Activated T-helper 1 cell treated with anti-CD3 and anti-CD28 coated beads, Interleukin-2, amount 50 U/mL, for 16 hours (primary cell): ENCODE results near the gene HBS1L.
"Not testable (repeated sequence)": the region's sequence is repeated elsewhere in the genome, so short reads cannot be mapped to it uniquely, and the experiment has no call there.

ENCODE experiments used
- DNase-seq, 2 donors: peaks; one replicate each; pipeline ENCODE4 v3.0.0-alpha.2; 2020; ENCODE audit warnings: low read depth in 1 of 2, low spot score in 1 of 2

Gene HBS1L

DNA sequence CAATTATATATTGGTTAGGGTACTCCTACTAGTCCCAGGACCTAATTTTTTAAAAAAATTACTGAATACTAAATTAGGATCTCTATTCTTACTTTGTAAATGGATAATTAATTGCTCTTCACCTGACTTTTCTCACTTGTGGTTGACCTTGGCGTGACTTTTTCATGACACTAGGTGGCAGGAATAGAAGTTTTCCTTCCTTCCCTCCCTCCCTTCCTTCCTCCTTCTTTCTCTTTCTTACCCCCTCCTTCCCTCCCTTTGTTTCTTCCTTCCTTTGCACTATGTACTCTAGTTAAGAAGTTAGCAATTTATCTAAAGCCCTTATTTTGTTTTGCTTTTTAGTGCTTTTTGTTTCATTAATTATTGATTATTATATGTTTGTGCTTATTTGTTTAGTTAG lies 20.4 kb upstream of the HBS1L start:
- DNase-seq: no peak

DNA sequence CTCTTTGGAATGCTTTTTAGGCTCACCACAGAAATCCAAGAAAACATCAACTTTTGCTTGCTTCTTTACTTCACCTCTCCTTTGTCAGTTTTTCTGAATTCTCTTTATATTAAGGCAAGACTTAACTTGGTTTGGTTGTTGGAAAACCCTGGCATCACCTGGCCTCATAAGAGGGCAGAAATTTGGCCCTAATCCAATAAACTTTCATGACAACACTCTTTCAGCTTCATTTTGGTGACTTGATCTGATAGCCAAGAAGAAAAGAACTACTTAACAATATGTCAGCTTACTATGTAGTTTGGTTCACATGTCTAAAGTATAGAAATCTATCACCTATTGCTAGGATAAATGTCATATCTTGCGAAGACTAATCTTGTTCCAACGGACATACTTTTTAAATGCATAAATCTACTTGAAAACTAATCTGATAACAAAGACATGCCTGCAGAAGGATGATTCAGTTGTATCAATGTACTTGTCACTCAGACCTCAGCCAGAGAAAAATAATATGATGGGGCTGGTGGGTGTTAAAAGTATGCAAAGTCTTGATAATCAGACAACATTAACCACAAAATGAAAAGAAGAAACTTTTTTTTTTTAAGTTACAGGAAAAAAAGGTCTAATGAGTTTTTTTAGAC lies 19.3 kb upstream of the HBS1L start:
- DNase-seq: no peak

DNA sequence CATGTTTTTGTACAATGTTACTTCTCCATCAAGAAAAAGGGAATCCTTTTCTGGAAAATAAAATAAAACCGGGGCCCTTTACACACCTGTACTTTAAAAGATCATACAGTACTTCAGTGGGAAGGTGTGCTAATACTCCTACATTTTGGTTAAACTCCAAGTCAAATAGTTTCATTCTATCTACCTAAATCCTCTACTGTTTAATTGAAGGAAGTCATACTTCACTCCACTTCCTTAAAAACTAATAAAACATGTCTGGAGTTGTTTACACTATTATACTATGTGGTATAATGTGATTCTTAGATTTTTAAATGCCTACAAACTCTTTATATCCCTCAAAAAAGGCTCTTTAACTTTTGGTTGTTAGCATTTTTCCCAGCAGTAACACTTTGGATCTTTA lies 18.6 kb upstream of the HBS1L start:
- DNase-seq: no peak

DNA sequence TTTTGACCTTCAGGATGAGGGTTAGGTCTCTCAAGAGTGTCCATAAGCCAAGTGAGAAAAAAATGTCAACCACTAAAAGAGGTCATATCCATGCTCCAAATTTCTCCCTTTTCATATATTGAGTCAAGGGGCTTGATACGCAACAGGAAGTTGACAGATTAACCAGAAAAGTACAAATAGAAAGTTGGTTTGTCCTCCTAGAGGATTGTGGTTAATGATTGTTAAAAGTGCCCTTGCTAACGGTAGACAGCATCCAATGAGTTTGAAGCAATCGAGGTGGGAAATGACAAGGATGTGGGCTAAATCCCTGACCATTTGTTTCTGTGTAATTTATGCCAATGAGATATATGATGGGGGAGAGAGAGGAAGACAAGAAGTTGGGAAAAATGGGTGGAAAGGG lies 18.1 kb upstream of the HBS1L start:
- DNase-seq: no peak

DNA sequence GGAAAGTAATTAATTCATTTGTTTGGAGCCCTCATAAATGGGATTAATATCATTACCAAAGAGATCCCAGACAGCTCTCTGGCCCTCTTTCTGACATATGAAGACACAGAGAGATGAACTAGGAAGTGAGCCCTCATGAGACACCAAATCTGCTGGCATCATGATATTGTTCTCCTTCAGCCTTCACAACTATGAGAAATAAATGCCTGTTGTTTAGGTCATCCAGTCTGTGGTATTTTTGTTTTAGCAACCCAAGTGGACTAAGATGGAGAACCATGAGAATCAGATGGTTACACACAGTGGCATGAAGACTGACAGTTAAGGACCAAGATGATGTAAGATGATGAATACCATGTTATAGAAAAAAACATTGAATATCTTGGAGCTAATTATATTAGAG lies 16.9 kb upstream of the HBS1L start:
- DNase-seq: no peak

DNA sequence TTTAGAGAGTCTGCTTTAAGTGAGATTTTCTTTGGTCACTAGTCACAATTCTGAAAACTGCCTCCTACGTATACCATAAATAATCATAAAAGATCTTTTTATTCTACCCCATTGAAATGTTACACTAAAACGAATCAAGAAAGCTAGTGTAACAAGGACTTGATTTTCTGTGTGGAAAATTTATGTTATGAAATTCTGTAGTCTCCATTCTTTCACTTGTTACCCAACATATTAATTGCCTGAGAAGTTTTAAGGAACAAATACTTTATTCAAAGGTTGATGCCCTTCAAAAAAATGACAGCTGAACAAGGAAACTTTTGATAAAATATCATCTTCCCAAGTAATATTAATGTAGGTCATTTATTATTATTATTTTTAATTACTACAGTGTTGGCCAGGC lies 13.3 kb upstream of the HBS1L start:
- DNase-seq: no peak

DNA sequence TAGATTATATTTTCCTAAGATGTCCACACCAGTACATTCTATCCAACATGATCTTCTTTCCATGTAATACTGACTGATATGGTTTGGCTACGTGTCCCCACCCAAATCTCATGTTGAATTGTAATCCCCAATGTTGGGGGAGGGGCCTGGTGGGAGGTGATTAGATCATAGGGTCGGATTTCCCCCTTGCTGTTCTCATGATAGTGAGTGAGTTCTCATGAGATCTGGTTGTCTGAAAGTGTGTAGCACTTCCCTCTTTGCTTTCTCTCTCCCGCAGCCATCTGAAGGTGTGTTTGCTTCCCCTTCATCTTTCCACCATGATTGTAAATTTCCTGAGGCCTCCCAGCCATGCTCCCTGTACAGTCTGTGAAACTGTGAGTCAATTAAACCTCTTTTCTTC lies 12.2 kb upstream of the HBS1L start:
- no peak for DNase-seq

DNA sequence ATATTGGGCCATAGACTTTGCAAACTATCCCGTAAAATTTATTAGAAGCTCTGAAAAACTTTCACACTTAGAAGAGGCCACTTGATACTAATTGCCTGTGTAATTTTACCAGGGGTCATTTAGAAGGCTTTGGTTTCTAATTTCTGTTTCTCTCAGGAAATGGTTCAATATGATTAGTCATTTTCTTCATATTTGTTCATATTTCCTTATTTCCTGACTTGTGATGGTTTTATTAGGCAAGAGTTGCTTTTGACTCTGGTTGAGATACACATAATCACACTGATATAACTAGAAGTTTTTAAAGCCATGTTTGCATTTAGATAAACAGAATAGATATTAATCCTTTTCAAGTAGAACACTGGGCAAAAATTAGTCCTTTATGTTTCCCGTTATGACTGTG lies 11.8 kb upstream of the HBS1L start:
- no peak for DNase-seq

DNA sequence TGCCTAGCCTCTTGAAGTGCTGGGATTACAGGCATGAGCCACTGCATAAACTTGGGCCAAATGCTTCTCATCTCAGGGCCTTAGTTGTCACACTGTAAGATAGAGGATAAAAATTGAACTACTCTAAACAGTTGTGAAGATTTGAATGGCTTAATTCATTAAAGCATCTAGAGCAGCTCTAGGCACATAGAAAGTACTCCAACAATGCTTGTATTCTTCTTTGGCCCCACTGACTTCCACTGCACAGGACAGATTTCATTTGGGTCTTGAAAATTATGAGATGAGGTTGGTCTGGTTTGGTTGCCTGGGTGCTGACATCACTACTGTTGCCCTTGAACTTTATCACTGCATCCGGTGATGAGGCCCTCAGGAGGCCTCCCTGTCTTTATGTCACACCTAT lies 10.0 kb upstream of the HBS1L start:
- no peak for DNase-seq

DNA sequence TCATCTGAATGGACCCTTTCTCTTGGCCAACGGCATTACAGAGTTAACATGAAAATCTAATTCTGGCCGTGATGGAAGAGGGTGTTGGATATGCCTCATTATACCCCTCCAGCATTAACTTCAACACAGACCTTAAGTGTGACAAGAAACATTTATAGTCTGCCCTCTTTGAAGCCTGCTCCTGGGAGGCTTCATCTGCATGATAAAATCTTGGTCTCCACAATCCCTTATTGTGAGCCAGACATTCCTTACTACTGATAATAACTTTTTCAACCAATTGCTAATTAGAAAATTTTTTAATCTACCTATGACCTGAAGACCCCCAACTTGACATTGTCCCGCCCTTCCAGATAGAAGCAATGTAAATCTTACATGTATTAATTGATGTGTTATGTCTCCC lies 9.3 kb upstream of the HBS1L start:
- no peak for DNase-seq

DNA sequence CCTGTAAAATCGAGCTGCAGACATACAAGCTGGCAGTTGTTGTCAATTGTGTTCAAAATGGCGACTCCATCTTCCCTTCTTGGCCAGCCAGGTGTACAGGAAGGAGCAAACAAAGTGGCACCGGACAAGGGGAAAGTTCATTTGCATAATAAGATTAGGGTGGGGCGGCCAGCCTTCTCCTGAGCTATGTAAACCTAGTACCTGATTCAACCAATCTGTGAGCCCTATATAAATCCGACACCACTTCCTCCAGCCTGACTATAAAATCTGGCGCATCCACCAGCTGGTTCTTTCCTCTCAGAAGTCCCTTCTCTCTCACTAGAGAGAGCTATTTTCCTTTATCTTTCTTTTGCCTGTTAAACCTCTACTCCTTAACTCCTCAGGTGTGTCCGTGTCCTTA lies 8.1 kb upstream of the HBS1L start:
- no peak for DNase-seq

DNA sequence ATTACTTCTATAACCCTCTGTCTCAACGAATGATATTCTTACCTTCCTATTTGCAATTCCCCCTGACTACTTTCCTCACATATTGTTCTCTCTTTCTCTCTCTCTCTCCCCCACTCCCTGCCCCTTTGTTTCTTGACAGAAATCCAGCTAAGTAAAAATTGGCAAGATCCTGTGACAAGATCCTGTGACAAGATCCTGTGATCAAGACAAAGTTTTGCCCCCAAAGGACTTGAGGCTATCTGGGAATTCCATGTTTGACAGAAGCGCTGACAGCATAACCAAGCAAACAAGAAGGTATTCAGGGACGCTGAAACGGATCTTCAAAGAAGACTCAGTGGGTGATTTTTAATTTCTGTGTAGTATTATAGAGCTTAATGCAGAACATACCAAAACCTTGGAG lies 5.5 kb upstream of the HBS1L start:
- DNase-seq: no peak

DNA sequence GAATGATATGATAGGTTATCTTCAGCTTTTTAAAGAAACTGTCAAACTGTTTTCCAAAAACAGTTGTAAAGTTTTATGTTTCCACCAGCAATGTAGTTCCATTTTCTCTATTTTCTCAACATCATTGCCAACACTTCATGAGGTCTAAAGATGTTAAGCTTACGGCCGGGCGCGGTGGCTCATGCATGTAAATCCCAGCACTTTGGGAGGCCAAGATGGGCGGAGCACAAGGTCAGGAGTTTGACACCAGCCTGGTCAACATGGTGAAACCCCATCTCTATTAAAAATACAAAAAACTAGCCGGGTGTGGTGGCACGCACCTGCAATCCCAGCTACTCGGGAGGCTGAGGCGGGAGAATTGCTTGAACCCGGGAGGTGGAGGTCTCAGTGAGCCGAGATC lies 3.7 kb upstream of the HBS1L start:
- DNase-seq: not testable (repeated sequence)

DNA sequence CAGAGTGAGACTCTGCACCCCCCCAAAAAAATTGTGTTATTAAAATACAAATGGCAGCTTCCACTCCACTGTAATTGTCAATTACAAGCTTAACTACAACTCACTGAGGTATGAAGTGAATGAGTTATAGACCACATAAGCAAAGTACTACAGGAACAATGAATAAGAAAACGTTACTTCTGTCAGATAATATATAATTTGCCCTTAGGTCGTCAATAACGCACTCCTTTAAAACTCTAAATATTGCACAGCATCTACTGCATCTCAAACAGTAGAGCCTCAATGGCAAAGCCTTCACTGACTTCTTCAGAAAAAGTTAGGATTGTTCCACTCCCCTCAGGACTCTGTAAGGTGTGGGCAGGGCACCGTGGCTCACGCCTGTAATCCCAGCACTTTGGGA lies 2.0 kb upstream of the HBS1L start:
- no peak for DNase-seq

DNA sequence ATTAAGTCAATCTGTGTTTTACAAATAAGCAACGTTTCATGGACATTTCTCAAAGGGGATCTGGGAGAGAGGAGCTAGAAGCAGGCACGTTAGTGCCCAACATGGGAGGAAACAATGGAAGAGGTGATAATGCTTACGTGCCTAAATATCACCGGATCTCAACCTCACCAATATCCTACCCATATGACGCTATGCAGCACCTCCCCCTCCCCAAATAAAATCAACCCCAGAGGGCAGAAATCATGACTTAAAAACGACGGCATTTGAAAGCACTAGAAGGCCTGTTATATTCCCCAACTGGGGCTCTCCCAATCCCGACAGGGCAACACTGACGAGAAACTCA lies 425 bp downstream of the HBS1L start:
- DNase-seq: no peak

DNA sequence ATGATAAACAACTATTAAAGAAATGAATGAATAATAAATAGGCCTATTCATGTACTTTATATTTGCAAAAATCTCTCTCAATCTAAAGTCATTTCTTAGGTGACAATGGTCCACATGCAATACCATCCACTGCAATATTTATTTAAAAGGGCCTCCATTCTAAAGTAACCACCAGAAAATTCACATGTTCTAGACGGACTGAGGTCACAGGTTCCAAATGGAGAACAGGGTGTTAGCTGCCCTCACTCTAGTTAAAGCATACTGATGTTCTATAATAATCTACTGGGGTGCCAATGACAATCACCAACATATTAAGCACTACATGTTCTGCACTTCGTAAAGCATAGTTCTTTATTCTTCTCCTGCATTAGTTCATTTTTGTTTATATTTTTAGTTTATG lies 1.2 kb downstream of the HBS1L start:
- no peak for DNase-seq

DNA sequence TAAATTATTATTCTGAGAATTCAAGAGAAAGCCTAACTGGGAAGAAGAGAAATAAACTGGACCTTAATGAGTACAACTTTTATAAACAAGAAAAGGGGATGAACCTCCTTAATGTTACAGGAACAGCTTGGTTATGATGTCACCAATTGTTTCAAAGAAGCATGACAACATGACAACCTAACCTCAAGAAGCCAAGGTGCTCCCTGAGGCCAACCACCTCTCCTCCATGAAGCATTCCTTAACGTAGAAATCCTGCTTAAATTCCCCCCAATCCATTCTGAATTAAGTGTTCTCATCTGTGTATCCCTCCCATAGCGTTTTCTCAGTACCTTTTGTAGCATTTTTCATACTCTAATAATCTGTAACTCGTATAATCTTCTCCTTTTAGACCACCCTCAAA lies 1.7 kb downstream of the HBS1L start:
- DNase-seq: no peak

DNA sequence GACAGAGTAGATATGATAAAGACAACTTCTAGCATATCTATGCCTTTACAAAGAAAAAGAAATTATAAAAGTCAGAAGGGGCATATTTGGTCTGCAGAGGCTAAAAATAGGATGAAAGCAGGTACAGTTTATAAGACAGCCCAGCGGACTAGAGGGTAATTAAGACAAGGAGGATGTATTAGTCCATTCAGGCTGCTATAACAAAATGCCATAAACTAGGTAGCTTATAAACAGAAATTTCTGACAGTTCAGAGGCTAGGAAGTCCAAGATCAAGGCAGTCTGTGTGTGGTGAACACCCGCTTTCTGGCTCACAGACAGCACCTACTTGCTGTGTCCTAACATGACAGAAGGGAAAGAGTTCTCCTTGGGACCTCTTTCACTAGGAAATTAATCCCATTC lies 5.7 kb downstream of the HBS1L start:
- no peak for DNase-seq

DNA sequence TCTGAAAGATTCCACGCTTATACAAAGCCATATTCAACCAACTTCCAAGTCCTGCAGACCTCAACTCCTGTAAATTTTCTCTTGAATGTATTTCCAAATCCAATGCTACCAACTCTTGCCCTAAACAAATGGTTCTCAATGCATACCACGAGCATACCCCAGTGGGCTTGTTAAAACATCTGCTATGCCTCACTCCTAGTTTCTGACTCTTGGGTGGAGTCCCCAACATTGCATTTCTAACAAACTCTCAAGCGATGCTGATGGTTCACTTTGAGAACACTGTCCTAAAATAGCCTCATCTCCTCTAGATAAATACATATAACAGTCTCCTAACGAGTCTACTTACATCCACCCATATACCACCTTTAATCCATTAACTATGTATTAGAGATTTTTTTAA lies 7.3 kb downstream of the HBS1L start:
- DNase-seq: no peak

DNA sequence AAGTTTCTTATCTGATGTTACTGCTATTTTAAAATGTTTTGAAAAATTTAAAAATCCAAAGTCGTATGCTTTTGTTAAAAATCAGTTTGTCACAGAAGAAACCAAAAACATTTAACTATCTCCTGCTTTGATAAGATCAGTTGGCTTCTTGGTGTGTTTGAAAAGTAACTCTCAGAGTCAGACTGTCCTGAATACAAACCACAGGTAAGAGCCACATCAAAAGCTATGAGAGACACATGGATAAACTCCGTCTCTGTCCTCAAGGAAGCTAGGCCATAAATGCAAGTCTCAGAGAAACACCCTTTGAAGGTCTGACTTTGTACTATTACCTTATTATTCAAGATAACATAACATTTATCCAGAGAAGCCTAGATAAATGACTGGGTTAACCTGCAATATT lies 7.7 kb downstream of the HBS1L start:
- no peak for DNase-seq

DNA sequence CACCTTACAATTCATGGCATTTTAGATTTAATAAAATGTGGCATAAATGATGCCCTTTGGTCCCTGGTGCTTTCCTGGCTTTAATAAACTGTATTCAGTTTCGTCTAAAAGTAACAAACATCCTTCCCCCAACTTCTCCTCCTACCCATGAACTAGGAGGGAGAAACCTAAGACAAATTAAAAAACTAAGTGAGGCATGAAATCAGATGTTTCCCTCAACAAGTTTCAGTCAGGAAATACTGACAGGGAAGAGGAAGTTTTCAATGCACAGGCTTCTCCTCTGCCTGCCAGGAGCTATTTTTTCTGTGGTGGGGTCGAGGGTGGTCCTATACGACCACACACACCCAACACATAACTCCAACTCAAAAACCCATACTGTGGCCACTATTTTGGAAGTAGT lies 10.0 kb downstream of the HBS1L start:
- DNase-seq: no peak

DNA sequence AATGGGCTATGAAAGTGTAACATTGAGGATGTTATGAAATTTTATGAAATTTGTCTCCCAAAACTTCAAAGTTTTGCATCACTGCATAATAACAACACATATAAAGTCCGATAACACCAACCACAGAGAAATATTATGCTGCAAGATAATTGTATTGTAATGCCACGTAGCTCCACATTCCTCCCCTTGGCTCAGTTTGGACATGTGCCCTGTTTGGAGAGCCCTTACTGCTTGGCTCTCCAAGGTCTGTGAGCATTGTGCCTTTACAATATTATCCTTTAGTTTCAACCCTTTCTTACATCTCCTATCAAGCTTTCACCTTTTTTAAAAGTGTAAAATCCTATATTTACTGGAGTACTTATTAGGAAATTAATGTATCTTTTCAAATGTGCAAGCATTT lies 10.8 kb downstream of the HBS1L start:
- no peak for DNase-seq

DNA sequence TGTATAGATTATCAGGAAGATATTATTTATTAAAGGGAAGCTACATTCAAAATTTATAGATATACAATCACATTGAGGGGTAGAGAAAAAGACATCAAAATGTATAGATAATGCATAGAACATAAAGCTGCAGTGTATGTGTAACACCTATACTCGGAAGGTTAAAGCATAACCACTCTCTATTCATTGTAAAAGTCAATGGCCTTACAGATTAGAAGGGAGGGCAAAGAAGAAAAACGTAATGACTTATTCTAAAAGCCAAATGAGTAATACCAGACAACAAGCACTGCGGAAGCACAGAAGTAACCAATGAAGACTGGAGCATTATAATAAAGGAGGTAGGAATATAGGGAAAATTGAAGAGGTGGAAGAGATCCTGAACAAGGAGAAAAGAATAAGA lies 11.3 kb downstream of the HBS1L start:
- DNase-seq: no peak

DNA sequence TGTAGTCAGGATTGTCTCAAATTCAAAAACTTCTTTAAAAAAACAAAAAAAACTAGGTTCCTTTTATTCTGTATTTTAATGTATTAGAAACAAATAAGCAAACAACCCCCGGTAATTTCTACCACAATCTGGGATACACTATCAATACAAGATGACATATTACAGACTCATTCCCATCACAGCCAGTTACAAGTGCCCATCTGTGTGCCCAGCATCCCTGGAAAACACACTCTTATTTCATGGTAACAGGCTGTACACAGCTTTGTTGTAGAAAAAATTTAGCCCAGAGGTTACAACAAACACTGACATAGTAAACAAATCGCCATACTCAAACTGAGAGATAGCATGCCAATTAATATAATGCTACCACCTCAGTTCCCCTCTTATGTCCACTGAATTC lies 16.3 kb downstream of the HBS1L start:
- no peak for DNase-seq
